Thyroid gland (tissue), 4 donors: ENCODE measurements around the gene PLEKHA7.

Experiments
- CTCF ChIP-seq, 6 experiments: fragments of 200-600 bp in 3 of 6; fragments of 450-650 bp in 3 of 6; sonication (generic) in 3 of 6; IDR thresholded peaks; one replicate each; pipeline ENCODE4 v1.5.1; 2016 to 2019; ENCODE audit warnings: antibody characterized with exemption in 6 of 6, mild to moderate bottlenecking in 2 of 6, inconsistent platforms in 1 of 6, moderate library complexity in 1 of 6
- POLR2A ChIP-seq, 2 donors: fragments of 450-650 bp; IDR thresholded peaks; one replicate each; pipeline ENCODE4 v1.6.1; 2017; ENCODE audit warnings: antibody characterized with exemption in 2 of 2, mild to moderate bottlenecking in 2 of 2, moderate library complexity in 1 of 2

DNA sequence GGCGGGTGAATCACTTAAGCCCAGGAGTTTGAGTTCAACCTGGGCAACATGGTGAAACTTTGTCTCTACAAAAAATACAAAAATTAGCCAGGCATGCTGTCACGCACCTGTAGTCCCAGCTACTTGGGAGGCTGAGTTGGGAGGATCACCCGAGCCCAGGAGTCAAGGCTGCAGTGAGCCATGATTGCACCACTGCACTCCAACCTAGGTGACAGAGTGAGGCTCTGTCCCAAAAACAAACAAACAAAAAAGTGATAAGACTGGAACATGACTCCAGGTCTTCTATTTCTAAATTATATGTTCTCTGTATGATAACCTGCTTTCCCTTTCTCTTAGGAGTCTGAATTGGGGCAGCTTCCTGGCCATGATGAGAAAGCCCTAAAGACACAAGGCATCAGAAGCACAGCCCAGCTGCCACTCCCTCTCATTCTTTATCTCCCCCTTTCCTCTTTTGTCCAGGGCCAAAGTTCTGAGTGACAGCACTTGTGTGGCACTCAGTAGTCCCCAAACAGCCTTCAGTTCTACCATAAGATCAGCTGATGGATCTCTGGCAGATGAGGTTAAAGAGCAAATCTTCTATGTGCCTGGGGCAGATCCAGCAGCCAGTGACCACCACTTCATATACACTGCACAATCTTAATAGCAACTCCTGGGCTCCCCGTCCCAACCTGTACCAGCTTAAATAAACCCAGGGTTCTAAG lies 139.8 kb downstream of the PLEKHA7 start:
- no peak for TF ChIP-seq POLR2A (IDR thresholded peaks at IDR 0.05)
- no peak for TF ChIP-seq CTCF (IDR thresholded peaks at IDR 0.05)
